Colonic mucosa (tissue), 4 donors: ENCODE measurements around the gene MAG. TPM values are rescaled to one million over a fixed set of nuclear protein-coding genes. Genes with fewer than 3 reads are reported as not detected.
"Not testable (repeated sequence)": the region's sequence is repeated elsewhere in the genome, so short reads cannot be mapped to it uniquely, and the experiment has no call there.

Experiments used
- DNase-seq: peaks from one replicate; pipeline ENCODE4 v3.0.0-alpha.2; 2020
- H3K27ac ChIP-seq: fragments of 200-600 bp; one replicate; pipeline ENCODE4 v1.8.0; 2021
- H3K27me3 ChIP-seq: fragments of 200-600 bp; one replicate; pipeline ENCODE4 v1.8.0; 2021
- H3K36me3 ChIP-seq: fragments of 200-600 bp; one replicate; pipeline ENCODE4 v1.8.0; 2021
- H3K4me1 ChIP-seq: fragments of 200-600 bp; one replicate; pipeline ENCODE4 v1.8.0; 2021; ENCODE audit warnings: mild to moderate bottlenecking
- H3K4me3 ChIP-seq: fragments of 200-600 bp; one replicate; pipeline ENCODE4 v1.8.0; 2021
- H3K9ac ChIP-seq, 2 donors: one replicate each; pipeline ENCODE4 v1.7.0; 2013; ENCODE audit warnings: control low read depth in 2 of 2, low read depth in 2 of 2, low read length in 2 of 2
- H3K9me3 ChIP-seq: fragments of 200-600 bp; one replicate; pipeline ENCODE4 v1.8.0; 2021
- CTCF ChIP-seq: fragments of 200-600 bp; IDR thresholded peaks from one replicate; pipeline ENCODE4 v1.8.0; 2022; ENCODE audit warnings: antibody characterized with exemption, mild to moderate bottlenecking
- intact Hi-C: fragments of 100-400 bp; cut with DNase I; formaldehyde crosslinking; loops from one replicate; pipeline ENCODE4 v1.14.1; 2022
- total RNA-seq, 2 donors: library from RNA; stranded (reverse); fragmentation: NEBNext Ultra II Directional in 1 of 2; extraction: Animal tissue kit (Norgen Biotek cat#: 25700) in 1 of 2; gene quantifications; one replicate each; pipeline ENCODE4 v1.2.1, GENCODE V29; 2021
- donor health status: healthy.
- donor health status: DM: no; HTN: no; CAD: no.
- donor health status: DM: no; HTN: no; CAD: no.

MAG gene
- total RNA-seq, 2 donors from 2014 or later = not detected

GRCh38 chr19:35279985-35280821 is 11.8 kb upstream of the MAG start:
- Histone ChIP-seq H3K4me1 (no peaks in the 10 kb centered on the region), H3K27me3 (no peaks in the 10 kb centered on the region), H3K27ac (no peak overlapping the region), H3K36me3 (peaks cover 9% of the 10 kb centered on the region), H3K4me3 (no peak overlapping the region), H3K9ac (no peak overlapping the region), H3K9me3 (no peaks in the 10 kb centered on the region)
- intact Hi-C loops = loop anchor here (10.0 kb wide), 1 partner anchor 215 kb away; the partner anchor contains the start of gene KRTDAP
- DNase-seq = no peak
- no peak for TF ChIP-seq CTCF

GRCh38 chr19:35281303-35281702 is 10.7 kb upstream of the MAG start:
- peaks cover 9% of the 10 kb centered on the region for H3K36me3 ChIP-seq
- H3K9me3 ChIP-seq = no peaks in the 10 kb centered on the region
- DNase-seq = no peak
- no peak overlapping the region for H3K9ac ChIP-seq
- intact Hi-C loops = no loop called here
- no peak overlapping the region for H3K27ac ChIP-seq
- no peaks in the 10 kb centered on the region for H3K4me1 ChIP-seq
- no peak for TF ChIP-seq CTCF
- H3K27me3 ChIP-seq = no peaks in the 10 kb centered on the region
- no peak overlapping the region for H3K4me3 ChIP-seq

- no peak for TF ChIP-seq CTCF
- intact Hi-C loops = no loop called here
- no peak overlapping the region for H3K9ac ChIP-seq
- H3K9me3 ChIP-seq = no peaks in the 10 kb centered on the region
- H3K27me3 ChIP-seq = no peaks in the 10 kb centered on the region
- H3K36me3 ChIP-seq = no peaks in the 10 kb centered on the region
- no peak overlapping the region for H3K27ac ChIP-seq
- no peaks in the 10 kb centered on the region for H3K4me1 ChIP-seq
- H3K4me3 ChIP-seq = no peak overlapping the region
- DNase-seq = no peak
Observed at GRCh38 chr19:35284153-35285094, 7.5 kb upstream of the MAG start.

- H3K9ac ChIP-seq = no peak overlapping the region
- no peaks in the 10 kb centered on the region for H3K9me3 ChIP-seq
- no peaks in the 10 kb centered on the region for H3K4me1 ChIP-seq
- H3K27ac ChIP-seq = no peak overlapping the region
- intact Hi-C loops = no loop called here
- H3K27me3 ChIP-seq = no peaks in the 10 kb centered on the region
- TF ChIP-seq CTCF = no peak
- H3K4me3 ChIP-seq = no peak overlapping the region
- no peak for DNase-seq
- no peaks in the 10 kb centered on the region for H3K36me3 ChIP-seq
Observed at GRCh38 chr19:35285095-35285449, 6.9 kb upstream of the MAG start.

- H3K27ac ChIP-seq, H3K9ac ChIP-seq, DNase-seq, intact Hi-C loops, H3K4me3 ChIP-seq, H3K4me1 ChIP-seq, H3K36me3 ChIP-seq, H3K9me3 ChIP-seq, H3K27me3 ChIP-seq: not testable (repeated sequence)
Observed at GRCh38 chr19:35285465-35285864, 6.5 kb upstream of the MAG start.

GRCh38 chr19:35286101-35286500 is 5.9 kb upstream of the MAG start:
- H3K4me1 ChIP-seq, DNase-seq, H3K4me3 ChIP-seq, H3K27ac ChIP-seq, H3K9me3 ChIP-seq, H3K27me3 ChIP-seq, H3K9ac ChIP-seq, H3K36me3 ChIP-seq, intact Hi-C loops: not testable (repeated sequence)
